Measurements from ENCODE around the gene ZNRF2. TPM values are rescaled to one million over a fixed set of nuclear protein-coding genes. Genes with fewer than 3 reads are reported as not detected.

The ZNRF2 gene
- total and polyA plus RNA-seq, 10 of the 15 experiments (the other 5 are each of a cell fraction or from before 2014, with no cell fraction given), result 1.2 to 20.4 (median 9.5) TPM

- no peaks in the 10 kb centered on the region for H3K4me1 ChIP-seq (ENCODE audit: control insufficient read depth, insufficient read depth, low read length)
- H3K9me3 ChIP-seq (replicated peaks; ENCODE audit: control insufficient read depth, insufficient read depth, low read length), result no peaks in the 10 kb centered on the region
- ChIA-PET POLR2A (interaction anchor here (1.3 kb wide), 1 partner anchor 43 kb away, joined by 3 read pairs; no protein-coding TSS in a partner anchor), SMC1A (ENCODE audit: uncharacterized antibody, unreplicated experiment) (interaction anchor here (0.8 to 12.0 kb wide), 11 partner anchors 9 to 109 kb away, joined by 3 to 202 read pairs (median 4); no protein-coding TSS in a partner anchor), CTCF (interaction anchor here (1.3 to 13.0 kb wide), 3 partner anchors 11 to 109 kb away, joined by 3 to 182 read pairs (median 4); no protein-coding TSS in a partner anchor), RAD21 (ENCODE audit: unreplicated experiment) (interaction anchor here (1.1 to 1.5 kb wide), 4 partner anchors 10 to 107 kb away, joined by 3 to 11 read pairs (median 3); no protein-coding TSS in a partner anchor)
- BruUV-seq (replicated peaks), result no TSS peak
- H3K9ac ChIP-seq (ENCODE audit: control insufficient read depth, insufficient read depth, low read length), result no peak overlapping the region
- no peaks in the 10 kb centered on the region for H3K79me2 ChIP-seq (ENCODE audit: control insufficient read depth, insufficient read depth, low read length)
- H3K36me3 ChIP-seq (ENCODE audit: control insufficient read depth in 2 of 2, insufficient read depth in 2 of 2, low read length in 1 of 2), result no peaks in the 10 kb centered on the region
- no peak overlapping the region for H3K4me3 ChIP-seq
- in situ Hi-C loops (cut with MboI), result no loop called here
- 88% methylated on average over 4 of the region's 4 CpGs for WGBS (ENCODE audit: insufficient coverage, insufficient replicate concordance, low lambda C conversion rate, missing lambda C conversion rate)
- TF ChIP-seq SPI1 (IDR thresholded peaks at IDR 0.05; ENCODE audit: borderline replicate concordance, insufficient read depth, low read depth, low read length), result peak; percentile 49; the same call in 1 of the 2 replicates
- TF ChIP-seq FOXK2 (IDR thresholded peaks at IDR 0.05), result no peak
- no peak for ATAC-seq
- no peak for DNase-seq (ENCODE audit: low read depth, low spot score)
- no peak for FAIRE-seq
- intact Hi-C loops (cut with micrococcal nuclease; ENCODE audit: unreplicated experiment), result no loop called here
- no peaks in the 10 kb centered on the region for H4K20me1 ChIP-seq (ENCODE audit: control insufficient read depth, insufficient read depth)
- H2AFZ ChIP-seq (ENCODE audit: control insufficient read depth, low read depth, low read length), result no peak overlapping the region
- no peaks in the 10 kb centered on the region for H3K27me3 ChIP-seq (replicated peaks in 1 of 2; ENCODE audit: control insufficient read depth in 2 of 2, insufficient read depth in 2 of 2, low read length in 1 of 2)
- no peak overlapping the region for H3K27ac ChIP-seq (ENCODE audit: control insufficient read depth, insufficient read depth)
- no peak overlapping the region for H3K4me2 ChIP-seq (ENCODE audit: control insufficient read depth, insufficient read depth)
Measured at GRCh38 chr7:30270921-30271320, 13.5 kb upstream of the ZNRF2 start.

- ChIA-PET POLR2A (interaction anchor here (1.0 kb wide), 1 partner anchor 46 kb away, joined by 4 read pairs; no protein-coding TSS in a partner anchor), SMC1A (ENCODE audit: uncharacterized antibody, unreplicated experiment) (interaction anchor here (0.6 to 12.0 kb wide), 7 partner anchors 14 to 292 kb away, joined by 3 to 202 read pairs (median 5); no protein-coding TSS in a partner anchor), CTCF (interaction anchor here (0.6 to 13.0 kb wide), 6 partner anchors 12 to 799 kb away, joined by 3 to 182 read pairs (median 4); no protein-coding TSS in a partner anchor), RAD21 (ENCODE audit: unreplicated experiment) (interaction anchor here (1.1 to 1.2 kb wide), 3 partner anchors 9 to 94 kb away, joined by 3 read pairs; no protein-coding TSS in a partner anchor)
- Histone ChIP-seq H3K9ac (ENCODE audit: control insufficient read depth, insufficient read depth, low read length) (no peak overlapping the region), H3K79me2 (ENCODE audit: control insufficient read depth, insufficient read depth, low read length) (no peaks in the 10 kb centered on the region), H3K36me3 (ENCODE audit: control insufficient read depth in 2 of 2, insufficient read depth in 2 of 2, low read length in 1 of 2) (no peaks in the 10 kb centered on the region), H3K9me3 (replicated peaks; ENCODE audit: control insufficient read depth, insufficient read depth, low read length) (no peaks in the 10 kb centered on the region), H2AFZ (ENCODE audit: control insufficient read depth, low read depth, low read length) (no peak overlapping the region), H4K20me1 (ENCODE audit: control insufficient read depth, insufficient read depth) (no peaks in the 10 kb centered on the region), H3K4me1 (ENCODE audit: control insufficient read depth, insufficient read depth, low read length) (no peaks in the 10 kb centered on the region), H3K4me3 (no peak overlapping the region), H3K27me3 (replicated peaks in 1 of 2; ENCODE audit: control insufficient read depth in 2 of 2, insufficient read depth in 2 of 2, low read length in 1 of 2) (no peaks in the 10 kb centered on the region), H3K4me2 (ENCODE audit: control insufficient read depth, insufficient read depth) (no peak overlapping the region), H3K27ac (ENCODE audit: control insufficient read depth, insufficient read depth) (no peak overlapping the region)
- ATAC-seq, result no peak
- no peak for DNase-seq (ENCODE audit: low read depth, low spot score)
- WGBS (ENCODE audit: insufficient coverage, insufficient replicate concordance, low lambda C conversion rate, missing lambda C conversion rate), result 36% methylated on average over 2 of the region's 2 CpGs
- intact Hi-C loops (cut with micrococcal nuclease; ENCODE audit: unreplicated experiment) (no loop called here), in situ Hi-C loops (cut with MboI) (no loop called here)
- BruUV-seq (replicated peaks), result no TSS peak
- FAIRE-seq, result no peak
- TF ChIP-seq SIN3A (IDR thresholded peaks at IDR 0.05; ENCODE audit: low read depth, low read length), result no peak
- no peak for TF ChIP-seq SMARCA5 (IDR thresholded peaks at IDR 0.05)
- no peak for TF ChIP-seq PAX5 (IDR thresholded peaks at IDR 0.05; ENCODE audit: borderline replicate concordance, low read depth, low read length)
- no peak for TF ChIP-seq JUND (IDR thresholded peaks at IDR 0.05; ENCODE audit: low read depth, low read length)
- no peak for TF ChIP-seq WRNIP1 (IDR thresholded peaks at IDR 0.05; ENCODE audit: borderline replicate concordance, low read depth, low read length)
- TF ChIP-seq NR2F1 (conservative IDR thresholded peaks at IDR 0.05), result no peak
- no peak for TF ChIP-seq RUNX3 (IDR thresholded peaks at IDR 0.05; ENCODE audit: low read length)
- no peak for TF ChIP-seq SREBF1 (IDR thresholded peaks at IDR 0.05; ENCODE audit: low read length)
- TF ChIP-seq ELK1 (IDR thresholded peaks at IDR 0.05; ENCODE audit: low read depth, low read length), result no peak
- no peak for TF ChIP-seq SRF (IDR thresholded peaks at IDR 0.05; ENCODE audit: low read depth in 2 of 2, low read length in 2 of 2)
- no peak for TF ChIP-seq ETV6 (conservative IDR thresholded peaks at IDR 0.05 in 1 of 2, IDR thresholded peaks at IDR 0.05 in 1 of 2; ENCODE audit: borderline replicate concordance in 1 of 2, low read depth in 1 of 2)
- no peak for TF ChIP-seq CHD2 (IDR thresholded peaks at IDR 0.05; ENCODE audit: borderline replicate concordance, low read depth, low read length)
Measured at GRCh38 chr7:30272126-30272525, 12.3 kb upstream of the ZNRF2 start.

Measured in GM12878 (cell line).